PC-3 (cell line): ENCODE results near the gene TAC4. TPM values are rescaled to one million over a fixed set of nuclear protein-coding genes. Genes with fewer than 3 reads are reported as not detected.

Experiments used
- ATAC-seq: fragments of 200-7000 bp; cut with Tn5 transposase; 2 replicates; pipeline ENCODE4 v1.9.1; 2020; ENCODE audit warnings: mild to moderate bottlenecking, moderate library complexity
- BruUV-seq: library from RNA; stranded (reverse); fragments of 400-500 nt; replicated peaks from 2 replicates; lab custom pipeline; 2021; lab: Mats Ljungman, UMichigan
- CTCF ChIA-PET: fragments of 300-600 bp; sonication (Branson Sonifier 250); formaldehyde crosslinking; loops from one replicate; lab custom pipeline; 2022; ENCODE audit warnings: antibody characterized with exemption; lab: Charles Lee
- POLR2A ChIA-PET: fragments of 300-600 bp; sonication (Branson Sonifier 250); formaldehyde crosslinking; loops from one replicate; lab custom pipeline; 2022; ENCODE audit warnings: antibody characterized with exemption; ENCODE audit not compliant: unreplicated experiment; lab: Charles Lee
- DNase-seq: peaks from one replicate; pipeline ENCODE4 v3.0.0-alpha.2; 2015
- H2AFZ ChIP-seq: fragments of 300-600 bp; sonication (generic); 2 replicates; pipeline ENCODE4 v1.6.0; 2016; ENCODE audit warnings: antibody characterized with exemption, low read length
- H3F3A ChIP-seq: fragments of 300-600 bp; sonication (generic); one replicate; pipeline ENCODE4 v1.6.0; 2017; ENCODE audit warnings: antibody characterized with exemption, low read length, control low read depth, mild to moderate bottlenecking; ENCODE audit not compliant: unreplicated experiment
- H3K27ac ChIP-seq: fragments of 300-600 bp; sonication (generic); 2 replicates; pipeline ENCODE4 v1.5.1; 2016; ENCODE audit warnings: mild to moderate bottlenecking, low read length
- H3K27me3 ChIP-seq: fragments of 300-600 bp; sonication (generic); 2 replicates; pipeline ENCODE4 v1.6.1; 2016; ENCODE audit warnings: low read length, mixed read lengths
- H3K36me3 ChIP-seq: fragments of 300-600 bp; sonication (generic); 2 replicates; pipeline ENCODE4 v1.6.1; 2016; ENCODE audit warnings: low read depth, mixed run types, low read length, mixed read lengths
- H3K4me1 ChIP-seq: fragments of 300-600 bp; sonication (generic); 2 replicates; pipeline ENCODE4 v1.5.1; 2016; ENCODE audit warnings: low read length; ENCODE audit not compliant: insufficient read depth
- H3K4me2 ChIP-seq: fragments of 300-600 bp; sonication (generic); 2 replicates; pipeline ENCODE4 v1.6.0; 2016; ENCODE audit warnings: low read length
- H3K4me3 ChIP-seq: fragments of 300-600 bp; sonication (generic); 2 replicates; pipeline ENCODE4 v1.5.1; 2016; ENCODE audit warnings: mild to moderate bottlenecking, low read length, mixed read lengths
- H3K79me2 ChIP-seq: fragments of 300-600 bp; sonication (generic); 2 replicates; pipeline ENCODE4 v1.6.1; 2017; ENCODE audit warnings: low read length, mixed read lengths
- H3K9ac ChIP-seq: fragments of 300-600 bp; sonication (generic); 2 replicates; pipeline ENCODE4 v1.6.0; 2016; ENCODE audit warnings: mild to moderate bottlenecking, low read length
- H3K9me2 ChIP-seq: fragments of 300-600 bp; sonication (generic); replicated peaks from 2 replicates; pipeline ENCODE4 v1.6.1; 2016; ENCODE audit warnings: mixed run types, low read length, mixed read lengths
- H3K9me3 ChIP-seq: fragments of 300-600 bp; sonication (generic); 2 replicates; pipeline ENCODE4 v1.6.1; 2016; ENCODE audit warnings: low read length, mixed read lengths
- H4K20me1 ChIP-seq: fragments of 300-600 bp; sonication (generic); 2 replicates; pipeline ENCODE4 v1.6.1; 2016; ENCODE audit warnings: low read length, mixed read lengths
- CTCF ChIP-seq: fragments of 300-600 bp; sonication (generic); conservative IDR thresholded peaks from 2 replicates; pipeline ENCODE4 v1.5.1; 2017; ENCODE audit warnings: antibody characterized with exemption, low read depth, mild to moderate bottlenecking, low read length
- EZH2 ChIP-seq: fragments of 300-600 bp; sonication (generic); IDR thresholded peaks from one replicate; pipeline ENCODE4 v1.6.1; 2017; ENCODE audit warnings: antibody characterized with exemption, mild to moderate bottlenecking, low read length; ENCODE audit not compliant: unreplicated experiment
- EZH2phosphoT487 ChIP-seq: fragments of 300-600 bp; sonication (generic); IDR thresholded peaks from 2 replicates; pipeline ENCODE4 v1.6.1; 2018; ENCODE audit warnings: mild to moderate bottlenecking, antibody characterized with exemption, low read length, borderline replicate concordance
- intact Hi-C: fragments of 100-400 bp; cut with micrococcal nuclease; formaldehyde crosslinking; loops from 2 replicates; pipeline ENCODE4 v1.9.0; 2023
- total RNA-seq: library from RNA; depleted of rRNA; stranded (reverse); fragments of >200 nt; gene quantifications from 2 replicates; pipeline ENCODE4 v1.2.3, GENCODE V29; 2014

The TAC4 gene
- total RNA-seq, 1 experiment from 2014 or later, result not detected

- no peak for ATAC-seq
Measured at GRCh38 chr17:49886036-49886435, 38.2 kb upstream of the TAC4 start.

GRCh38 chr17:49882434-49882833 is 34.6 kb upstream of the TAC4 start:
- H3K27me3 ChIP-seq, result no peaks in the 10 kb centered on the region
- no peaks in the 10 kb centered on the region for H3F3A ChIP-seq
- CTCF ChIA-PET, result no interaction called here
- POLR2A ChIA-PET, result no interaction called here
- H3K27ac ChIP-seq, result no peak overlapping the region
- H3K9ac ChIP-seq, result no peak overlapping the region
- no peak overlapping the region for H3K4me2 ChIP-seq
- no TSS peak for BruUV-seq
- H3K4me1 ChIP-seq, result peaks cover 14% of the 10 kb centered on the region
- no peaks in the 10 kb centered on the region for H3K9me3 ChIP-seq
- no peaks in the 10 kb centered on the region for H3K9me2 ChIP-seq
- H3K4me3 ChIP-seq, result no peak overlapping the region
- no peaks in the 10 kb centered on the region for H4K20me1 ChIP-seq
- ATAC-seq (no peak), DNase-seq (no peak)
- TF ChIP-seq EZH2, result no peak
- no peak for TF ChIP-seq CTCF
- TF ChIP-seq EZH2phosphoT487, result no peak
- no peak overlapping the region for H2AFZ ChIP-seq
- no peaks in the 10 kb centered on the region for H3K79me2 ChIP-seq
- H3K36me3 ChIP-seq, result no peaks in the 10 kb centered on the region
- intact Hi-C loops, result no loop called here

More at GRCh38 chr17:49886036-49886435, 38.2 kb upstream of the TAC4 start:
- H3K9ac ChIP-seq, result no peak overlapping the region
- no peaks in the 10 kb centered on the region for H3K9me2 ChIP-seq
- no peaks in the 10 kb centered on the region for H3K36me3 ChIP-seq
- no peak overlapping the region for H3K4me3 ChIP-seq
- no peak for DNase-seq
- no peaks in the 10 kb centered on the region for H3F3A ChIP-seq
- peaks cover 23% of the 10 kb centered on the region for H3K4me1 ChIP-seq
- no TSS peak for BruUV-seq
- H3K79me2 ChIP-seq, result no peaks in the 10 kb centered on the region
- no peak overlapping the region for H3K27ac ChIP-seq
- no peaks in the 10 kb centered on the region for H3K9me3 ChIP-seq
- ChIA-PET CTCF (interaction anchor here (0.6 kb wide), 1 partner anchor 310 kb away, joined by 3 read pairs; no protein-coding TSS in a partner anchor), POLR2A (no interaction called here)
- TF ChIP-seq EZH2, result no peak
- TF ChIP-seq CTCF, result no peak
- no peak for TF ChIP-seq EZH2phosphoT487
- H2AFZ ChIP-seq, result no peak overlapping the region
- H3K27me3 ChIP-seq, result no peaks in the 10 kb centered on the region
- H4K20me1 ChIP-seq, result no peaks in the 10 kb centered on the region
- H3K4me2 ChIP-seq, result no peak overlapping the region
- intact Hi-C loops, result no loop called here

GRCh38 chr17:49881054-49881402 is 33.2 kb upstream of the TAC4 start:
- intact Hi-C loops, result no loop called here
- DNase-seq, result no peak

More at GRCh38 chr17:49881054-49881402, 33.2 kb upstream of the TAC4 start:
- Histone ChIP-seq H3K9ac (no peak overlapping the region), H3K27ac (no peak overlapping the region), H3K4me2 (peak overlapping the region; percentile 71; the same call in 1 of the 2 replicates), H3K4me3 (no peak overlapping the region; the same call in 1 of the 2 replicates), H3F3A (no peaks in the 10 kb centered on the region), H3K9me3 (no peaks in the 10 kb centered on the region), H2AFZ (peak overlapping the region; percentile 63), H3K36me3 (no peaks in the 10 kb centered on the region), H3K27me3 (no peaks in the 10 kb centered on the region), H3K79me2 (no peaks in the 10 kb centered on the region), H4K20me1 (no peaks in the 10 kb centered on the region), H3K4me1 (peaks cover under 1% of the 10 kb centered on the region), H3K9me2 (no peaks in the 10 kb centered on the region)
- POLR2A ChIA-PET, result no interaction called here
- no peak for TF ChIP-seq EZH2phosphoT487
- no peak for ATAC-seq
- CTCF ChIA-PET, result interaction anchor here (1.0 kb wide), 1 partner anchor 116 kb away, joined by 5 read pairs; no protein-coding TSS in a partner anchor
- BruUV-seq, result no TSS peak
